ENCODE data around the gene PCDHGC5. TPM values are rescaled to one million over a fixed set of nuclear protein-coding genes. Genes with fewer than 3 reads are reported as not detected.

The PCDHGC5 gene
- total RNA-seq (0.60 and 1.2 TPM in 2 replicates), polyA plus RNA-seq (0.21 and 0.48 TPM in 2 replicates), polyA minus RNA-seq (4.8 and 6.1 TPM in 2 replicates), Bru-seq, nascent RNA (percentile 49 among the genes with signal in this experiment), BruChase-seq, experiment 1, labeled RNA remaining after a 6-hour chase (percentile 47 among the genes with signal in this experiment), BruChase-seq, experiment 2, labeled RNA remaining after a 2-hour chase (percentile 42 among the genes with signal in this experiment)
- 0.01 and 0.06 TPM in 2 replicates for polyA plus RNA-seq (2011; cell fraction: cytosol; rRNA removed)
- polyA plus RNA-seq (2011; cell fraction: nucleus; rRNA removed), result 2.4 and 3.9 TPM in 2 replicates
- polyA plus RNA-seq (2012), result 0.08 TPM in 1 of 2 replicates, not detected in the other
- not detected for polyA minus RNA-seq (2011; cell fraction: cytosol; rRNA and poly(A)+ RNA removed)
- 7.8 and 9.1 TPM in 2 replicates for polyA minus RNA-seq (2011; cell fraction: nucleus; rRNA and poly(A)+ RNA removed)
- long read RNA-seq, result 0 reads

GRCh38 chr5:141488591-141489561 lies at the start of gene PCDHGC5:
TSS of gene PCDHGC5 (plus strand) at chr5:141489081. CDS start at chr5:141489241, 160 bp downstream.
- H3K4me2 ChIP-seq (ENCODE audit: insufficient read depth, low read length), result no peak within 1 kb of the TSS
- POLR2A ChIA-PET, result no interaction called here
- H3K36me3 ChIP-seq (ENCODE audit: control insufficient read depth in 2 of 2, extremely low read depth in 1 of 2, insufficient read depth in 2 of 2, low read length in 2 of 2), result no peaks in the 10 kb centered on the region
- dilution Hi-C loops (cut with MboI; ENCODE audit: extremely low pct_ligation_motif_present, low sequenced_read_pairs), result no loop called here
- H3K4me1 ChIP-seq (ENCODE audit: control insufficient read depth, extremely low read depth, insufficient read depth, low read length), result peaks cover 10% of the 10 kb centered on the region
- no peak within 1 kb of the TSS for H3K9ac ChIP-seq (replicated peaks; ENCODE audit: extremely low read depth, insufficient read depth, low read length)
- H3K9me1 ChIP-seq (replicated peaks; ENCODE audit: control insufficient read depth, extremely low read depth, insufficient read depth, low read length), result no peaks in the 10 kb centered on the region
- no peak within 1 kb of the TSS for H3K4me3 ChIP-seq (replicated peaks in 1 of 3; ENCODE audit: insufficient read depth in 1 of 3, low read depth in 1 of 3, low read length in 3 of 3)
- TF ChIP-seq MYC (IDR thresholded peaks at IDR 0.05; ENCODE audit: low read depth, low read length) (no peak), JUN (IDR thresholded peaks at IDR 0.05; ENCODE audit: borderline replicate concordance, insufficient read depth, insufficient read length, low read depth) (no peak), POLR2AphosphoS5 (IDR thresholded peaks at IDR 0.05; ENCODE audit: insufficient read depth, low read depth, low read length) (no peak), CTCF (IDR thresholded peaks at IDR 0.05; ENCODE audit: extremely low read depth in 1 of 2, insufficient read depth in 1 of 2, low read depth in 1 of 2, low read length in 2 of 2) (no peak), POLR2A (IDR thresholded peaks at IDR 0.05; ENCODE audit: low read depth, low read length) (no peak), EZH2 (IDR thresholded peaks at IDR 0.05; ENCODE audit: borderline replicate concordance, low read depth, low read length, severe bottlenecking) (no peak), FOS (IDR thresholded peaks at IDR 0.05; ENCODE audit: borderline replicate concordance, insufficient read depth, low read length) (no peak), GATA2 (IDR thresholded peaks at IDR 0.05; ENCODE audit: insufficient read depth, insufficient read length, low read depth, low read length) (no peak)
- TF ChIP-seq, protein P1, sequence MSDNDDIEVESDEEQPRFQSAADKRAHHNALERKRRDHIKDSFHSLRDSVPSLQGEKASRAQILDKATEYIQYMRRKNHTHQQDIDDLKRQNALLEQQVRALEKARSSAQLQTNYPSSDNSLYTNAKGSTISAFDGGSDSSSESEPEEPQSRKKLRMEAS (IDR thresholded peaks at IDR 0.05; ENCODE audit: insufficient read depth, insufficient read length), result no peak
- intact Hi-C loops (cut with micrococcal nuclease), result no loop called here
- H2AFZ ChIP-seq (ENCODE audit: low read depth, low read length), result no peak within 1 kb of the TSS
- H3K9me3 ChIP-seq (replicated peaks; ENCODE audit: control insufficient read depth, insufficient read depth, low read length), result no peaks in the 10 kb centered on the region
- no peak for DNase-seq (ENCODE audit: low read depth, low spot score)
- H3K27me3 ChIP-seq (ENCODE audit: control insufficient read depth in 2 of 2, insufficient read depth in 2 of 2, low read length in 2 of 2), result peaks cover 11 to 41% of the 10 kb centered on the region in 2 experiments
- H3K27ac ChIP-seq (ENCODE audit: insufficient read depth, low read depth, low read length), result no peak within 1 kb of the TSS
- no peak for FAIRE-seq
- H3K79me2 ChIP-seq (ENCODE audit: control insufficient read depth, insufficient read depth, low read length), result no peaks in the 10 kb centered on the region
- no TSS peak for BruUV-seq (replicated peaks)
- H4K20me1 ChIP-seq (replicated peaks; ENCODE audit: control insufficient read depth, extremely low read depth, insufficient read depth, low read length), result no peaks in the 10 kb centered on the region
- CTCF ChIA-PET, result interaction anchor here (1.0 to 1.7 kb wide), 5 partner anchors 13 to 76 kb away, joined by 3 to 10 read pairs (median 5); partner anchors contain the start of genes PCDHGA10, PCDHGA11, PCDHGA12 and PCDHGC3
